Measurements from ENCODE around the gene PVALEF. TPM values are rescaled to one million over a fixed set of nuclear protein-coding genes. Genes with fewer than 3 reads are reported as not detected.

The PVALEF gene
- polyA plus RNA-seq, 1 of the 3 experiments (the other 2 are of a cell fraction) = not detected

DNA sequence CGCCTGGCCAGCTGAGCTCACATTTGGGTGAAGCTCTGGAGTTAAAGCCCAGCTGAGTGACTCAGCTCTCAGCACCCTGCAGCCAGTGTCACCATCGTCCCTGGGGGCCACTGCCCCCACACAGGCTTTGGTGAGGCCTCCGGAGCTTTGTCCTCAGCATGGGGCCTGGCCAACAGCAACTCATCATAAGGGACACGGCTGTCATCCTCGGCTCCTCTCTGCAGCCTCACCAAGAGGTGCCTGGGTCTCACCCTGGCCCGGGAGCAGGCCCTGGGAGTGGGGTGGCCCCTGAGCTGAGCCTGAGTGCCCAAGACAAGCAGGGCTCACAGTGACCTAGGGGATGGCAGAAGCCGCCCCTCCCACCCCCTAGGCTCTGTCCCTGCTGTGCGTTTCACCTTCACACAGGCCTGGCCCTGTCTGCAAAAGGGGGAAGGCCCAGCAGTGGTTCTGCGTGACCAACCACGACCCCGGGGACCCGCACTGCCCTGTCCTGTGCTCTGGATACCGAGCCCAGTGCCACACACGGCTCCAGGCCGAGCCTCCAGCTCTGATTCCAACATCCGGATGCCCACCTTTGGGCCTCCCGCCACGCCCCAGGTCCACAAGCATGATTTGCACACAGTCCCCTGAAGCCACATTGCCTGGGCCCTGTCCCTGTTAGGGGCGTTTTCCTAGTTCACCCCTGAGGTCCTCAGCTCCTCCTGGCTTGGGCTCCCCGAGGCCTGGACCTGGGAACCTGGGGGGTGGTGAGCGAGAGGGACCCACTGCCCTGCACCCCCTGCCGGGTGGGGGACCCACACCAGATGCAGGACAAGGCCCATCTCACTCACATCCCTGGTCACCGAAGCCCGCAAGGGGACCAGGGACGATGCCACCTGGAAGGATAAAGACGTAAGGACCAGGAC, 22.5 kb downstream of the PVALEF start:
- no peaks in the 10 kb centered on the region for H3K9me2 ChIP-seq
- H3K36me3 ChIP-seq (replicated peaks in 1 of 2; ENCODE audit: control insufficient read depth in 1 of 2, insufficient read depth in 2 of 2, low read length in 1 of 2) = peaks cover 0 to 11% of the 10 kb centered on the region in 2 experiments
- ChIA-PET POLR2A (no interaction called here), CTCF (interaction anchor here (0.9 to 6.3 kb wide), 8 partner anchors 8 to 165 kb away, joined by 3 to 46 read pairs (median 3); no protein-coding TSS in a partner anchor)
- peaks cover 0 to 2% of the 10 kb centered on the region in 2 experiments; a peak in 1 of 4 replicates for H3K4me1 ChIP-seq (ENCODE audit: control insufficient read depth in 1 of 2, insufficient read depth in 2 of 2, low read depth in 1 of 2, low read length in 1 of 2)
- no peak for DNase-seq
- no peak for TF ChIP-seq ELF1 (IDR thresholded peaks at IDR 0.05)
- no peak for TF ChIP-seq MXI1 (IDR thresholded peaks at IDR 0.05; ENCODE audit: low read depth, low read length)
- no peak for TF ChIP-seq YY1 (IDR thresholded peaks at IDR 0.05; ENCODE audit: low read depth)
- TF ChIP-seq RCOR1 (IDR thresholded peaks at IDR 0.05; ENCODE audit: low read length) = no peak
- no peak for TF ChIP-seq NFIC (IDR thresholded peaks at IDR 0.05; ENCODE audit: borderline replicate concordance)
- TF ChIP-seq GATA2 (CRISPR knock-in tag; IDR thresholded peaks at IDR 0.05) = no peak
- TF ChIP-seq, protein P1, sequence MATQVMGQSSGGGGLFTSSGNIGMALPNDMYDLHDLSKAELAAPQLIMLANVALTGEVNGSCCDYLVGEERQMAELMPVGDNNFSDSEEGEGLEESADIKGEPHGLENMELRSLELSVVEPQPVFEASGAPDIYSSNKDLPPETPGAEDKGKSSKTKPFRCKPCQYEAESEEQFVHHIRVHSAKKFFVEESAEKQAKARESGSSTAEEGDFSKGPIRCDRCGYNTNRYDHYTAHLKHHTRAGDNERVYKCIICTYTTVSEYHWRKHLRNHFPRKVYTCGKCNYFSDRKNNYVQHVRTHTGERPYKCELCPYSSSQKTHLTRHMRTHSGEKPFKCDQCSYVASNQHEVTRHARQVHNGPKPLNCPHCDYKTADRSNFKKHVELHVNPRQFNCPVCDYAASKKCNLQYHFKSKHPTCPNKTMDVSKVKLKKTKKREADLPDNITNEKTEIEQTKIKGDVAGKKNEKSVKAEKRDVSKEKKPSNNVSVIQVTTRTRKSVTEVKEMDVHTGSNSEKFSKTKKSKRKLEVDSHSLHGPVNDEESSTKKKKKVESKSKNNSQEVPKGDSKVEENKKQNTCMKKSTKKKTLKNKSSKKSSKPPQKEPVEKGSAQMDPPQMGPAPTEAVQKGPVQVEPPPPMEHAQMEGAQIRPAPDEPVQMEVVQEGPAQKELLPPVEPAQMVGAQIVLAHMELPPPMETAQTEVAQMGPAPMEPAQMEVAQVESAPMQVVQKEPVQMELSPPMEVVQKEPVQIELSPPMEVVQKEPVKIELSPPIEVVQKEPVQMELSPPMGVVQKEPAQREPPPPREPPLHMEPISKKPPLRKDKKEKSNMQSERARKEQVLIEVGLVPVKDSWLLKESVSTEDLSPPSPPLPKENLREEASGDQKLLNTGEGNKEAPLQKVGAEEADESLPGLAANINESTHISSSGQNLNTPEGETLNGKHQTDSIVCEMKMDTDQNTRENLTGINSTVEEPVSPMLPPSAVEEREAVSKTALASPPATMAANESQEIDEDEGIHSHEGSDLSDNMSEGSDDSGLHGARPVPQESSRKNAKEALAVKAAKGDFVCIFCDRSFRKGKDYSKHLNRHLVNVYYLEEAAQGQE (IDR thresholded peaks at IDR 0.05; ENCODE audit: low read depth, low read length) = no peak
- TF ChIP-seq, protein P2, sequence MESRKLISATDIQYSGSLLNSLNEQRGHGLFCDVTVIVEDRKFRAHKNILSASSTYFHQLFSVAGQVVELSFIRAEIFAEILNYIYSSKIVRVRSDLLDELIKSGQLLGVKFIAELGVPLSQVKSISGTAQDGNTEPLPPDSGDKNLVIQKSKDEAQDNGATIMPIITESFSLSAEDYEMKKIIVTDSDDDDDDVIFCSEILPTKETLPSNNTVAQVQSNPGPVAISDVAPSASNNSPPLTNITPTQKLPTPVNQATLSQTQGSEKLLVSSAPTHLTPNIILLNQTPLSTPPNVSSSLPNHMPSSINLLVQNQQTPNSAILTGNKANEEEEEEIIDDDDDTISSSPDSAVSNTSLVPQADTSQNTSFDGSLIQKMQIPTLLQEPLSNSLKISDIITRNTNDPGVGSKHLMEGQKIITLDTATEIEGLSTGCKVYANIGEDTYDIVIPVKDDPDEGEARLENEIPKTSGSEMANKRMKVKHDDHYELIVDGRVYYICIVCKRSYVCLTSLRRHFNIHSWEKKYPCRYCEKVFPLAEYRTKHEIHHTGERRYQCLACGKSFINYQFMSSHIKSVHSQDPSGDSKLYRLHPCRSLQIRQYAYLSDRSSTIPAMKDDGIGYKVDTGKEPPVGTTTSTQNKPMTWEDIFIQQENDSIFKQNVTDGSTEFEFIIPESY (IDR thresholded peaks at IDR 0.05; ENCODE audit: borderline replicate concordance, low read depth) = no peak
- TF ChIP-seq, protein P3, sequence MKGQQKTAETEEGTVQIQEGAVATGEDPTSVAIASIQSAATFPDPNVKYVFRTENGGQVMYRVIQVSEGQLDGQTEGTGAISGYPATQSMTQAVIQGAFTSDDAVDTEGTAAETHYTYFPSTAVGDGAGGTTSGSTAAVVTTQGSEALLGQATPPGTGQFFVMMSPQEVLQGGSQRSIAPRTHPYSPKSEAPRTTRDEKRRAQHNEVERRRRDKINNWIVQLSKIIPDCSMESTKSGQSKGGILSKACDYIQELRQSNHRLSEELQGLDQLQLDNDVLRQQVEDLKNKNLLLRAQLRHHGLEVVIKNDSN (IDR thresholded peaks at IDR 0.05; ENCODE audit: borderline replicate concordance, low read depth) = no peak
- TF ChIP-seq SIN3A (IDR thresholded peaks at IDR 0.05; ENCODE audit: borderline replicate concordance, low read depth, low read length) = no peak
- TF ChIP-seq POLR2AphosphoS5 (IDR thresholded peaks at IDR 0.05; ENCODE audit: low read depth, low read length) = no peak
- no peak for TF ChIP-seq CHD2 (IDR thresholded peaks at IDR 0.05; ENCODE audit: low read length, partially characterized antibody)
- TF ChIP-seq GABPA (IDR thresholded peaks at IDR 0.05; ENCODE audit: low read depth) = no peak
- TF ChIP-seq FOSL2 (IDR thresholded peaks at IDR 0.05; ENCODE audit: borderline replicate concordance, low read depth) = no peak
- no peak for TF ChIP-seq TEAD4 (IDR thresholded peaks at IDR 0.05; ENCODE audit: borderline replicate concordance, insufficient read depth)
- H3K9me3 ChIP-seq = no peaks in the 10 kb centered on the region
- no peaks in the 10 kb centered on the region for H3K79me2 ChIP-seq (ENCODE audit: insufficient read depth)
- no peaks in the 10 kb centered on the region for H4K20me1 ChIP-seq (ENCODE audit: insufficient read depth)
- peaks cover 5% of the 10 kb centered on the region for H3F3A ChIP-seq (replicated peaks; ENCODE audit: insufficient read depth)
- H2AFZ ChIP-seq (ENCODE audit: low read depth) = no peak overlapping the region
- H3K9ac ChIP-seq = no peak overlapping the region
- H3K27me3 ChIP-seq (ENCODE audit: insufficient read depth) = no peaks in the 10 kb centered on the region
- WGBS (ENCODE audit: low lambda C conversion rate) = 85% methylated on average over 26 of the region's 26 CpGs
- H3K27ac ChIP-seq (ENCODE audit: low read depth in 2 of 2, low read length in 1 of 2) = no peak overlapping the region
- H3K4me2 ChIP-seq = no peak overlapping the region
- no peak overlapping the region for H3K4me3 ChIP-seq (ENCODE audit: low read depth in 2 of 2, low read length in 1 of 2)
